Measurements from ENCODE around the gene PHAF1. TPM values are rescaled to one million over a fixed set of nuclear protein-coding genes. Genes with fewer than 3 reads are reported as not detected.

Gene PHAF1
- total and polyA plus RNA-seq, 2 of the 8 experiments (the other 6 are each of a cell fraction or from before 2014, with no cell fraction given), result 18.6 to 26.4 TPM

GRCh38 chr16:67075331-67075730 is 34.4 kb upstream of the PHAF1 start (continued):
- no peak for TF ChIP-seq CHD7 (IDR thresholded peaks at IDR 0.05; ENCODE audit: insufficient replicate concordance, low read length)
- no peak for TF ChIP-seq POLR2AphosphoS5 (IDR thresholded peaks at IDR 0.05; ENCODE audit: low read depth, low read length)
- no peak for TF ChIP-seq HDAC2 (IDR thresholded peaks at IDR 0.05; ENCODE audit: borderline replicate concordance in 1 of 2, low read depth in 2 of 2, low read length in 2 of 2)
- TF ChIP-seq POLR2A (IDR thresholded peaks at IDR 0.05; ENCODE audit: control extremely low read depth in 1 of 2, low read depth in 2 of 2, low read length in 2 of 2), result no peak
- TF ChIP-seq SRF (IDR thresholded peaks at IDR 0.05; ENCODE audit: low read depth, low read length), result no peak
- no peak for TF ChIP-seq SIRT6 (IDR thresholded peaks at IDR 0.05; ENCODE audit: low read length)
- TF ChIP-seq KDM5A (IDR thresholded peaks at IDR 0.05; ENCODE audit: low read length), result no peak
- TF ChIP-seq ZNF274 (IDR thresholded peaks at IDR 0.05; ENCODE audit: borderline replicate concordance, extremely low read depth, low read length), result no peak
- no peak for TF ChIP-seq PHF8 (conservative IDR thresholded peaks at IDR 0.05; ENCODE audit: low read depth, low read length)
- TF ChIP-seq, protein P1, sequence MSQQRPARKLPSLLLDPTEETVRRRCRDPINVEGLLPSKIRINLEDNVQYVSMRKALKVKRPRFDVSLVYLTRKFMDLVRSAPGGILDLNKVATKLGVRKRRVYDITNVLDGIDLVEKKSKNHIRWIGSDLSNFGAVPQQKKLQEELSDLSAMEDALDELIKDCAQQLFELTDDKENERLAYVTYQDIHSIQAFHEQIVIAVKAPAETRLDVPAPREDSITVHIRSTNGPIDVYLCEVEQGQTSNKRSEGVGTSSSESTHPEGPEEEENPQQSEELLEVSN (IDR thresholded peaks at IDR 0.05), result no peak
- no peak for TF ChIP-seq BACH1 (IDR thresholded peaks at IDR 0.05; ENCODE audit: low read length)

Measured in H1 (cell line).